OCI-LY1 (cell line): ENCODE results near the gene BAIAP3.

Source experiments
- H2AFZ ChIP-seq: fragments of 200-600 bp; sonication (generic), shearing (Covaris generic); 2 replicates; pipeline ENCODE4 v1.6.0; 2014; ENCODE audit warnings: antibody characterized with exemption, mild to moderate bottlenecking, low read length
- H3F3A ChIP-seq: fragments of 200-600 bp; sonication (generic), shearing (Covaris generic); 2 replicates; pipeline ENCODE4 v1.6.0; 2014; ENCODE audit warnings: mild to moderate bottlenecking, antibody characterized with exemption, low read length, moderate library complexity; ENCODE audit not compliant: insufficient read depth
- H3K27ac ChIP-seq: fragments of 200-600 bp; sonication (generic); 2 replicates; pipeline ENCODE4 v1.5.1; 2014; ENCODE audit warnings: low read length, mixed run types, mild to moderate bottlenecking, low read depth; ENCODE audit not compliant: poor library complexity, severe bottlenecking
- H3K27me3 ChIP-seq: fragments of 200-600 bp; sonication (generic); 2 replicates; pipeline ENCODE4 v1.6.0; 2014; ENCODE audit warnings: antibody characterized with exemption, mild to moderate bottlenecking, low read length, moderate library complexity; ENCODE audit not compliant: insufficient read depth
- H3K36me3 ChIP-seq: fragments of 200-600 bp; sonication (generic); 2 replicates; pipeline ENCODE4 v1.6.1; 2014; ENCODE audit warnings: mild to moderate bottlenecking, antibody characterized with exemption, low read length, moderate library complexity, mixed read lengths; ENCODE audit not compliant: insufficient read depth
- H3K4me1 ChIP-seq: fragments of 200-600 bp; sonication (generic); 2 replicates; pipeline ENCODE4 v1.5.1; 2014; ENCODE audit warnings: mild to moderate bottlenecking, low read length, moderate library complexity; ENCODE audit not compliant: insufficient read depth, severe bottlenecking
- H3K4me2 ChIP-seq: fragments of 200-600 bp; sonication (generic), shearing (Covaris generic); 2 replicates; pipeline ENCODE4 v1.6.1; 2014; ENCODE audit warnings: low read length
- H3K4me3 ChIP-seq: fragments of 200-600 bp; sonication (generic); 2 replicates; pipeline ENCODE4 v1.5.1; 2014; ENCODE audit warnings: low read length, low read depth, mild to moderate bottlenecking, mixed read lengths; ENCODE audit not compliant: poor library complexity, severe bottlenecking
- H3K79me2 ChIP-seq: fragments of 200-600 bp; shearing (Covaris generic); 2 replicates; pipeline ENCODE4 v1.6.1; 2016; ENCODE audit warnings: mixed run types, low read length, mixed read lengths; ENCODE audit not compliant: insufficient read depth
- H3K9ac ChIP-seq: fragments of 200-600 bp; sonication (generic), shearing (Covaris generic); 2 replicates; pipeline ENCODE4 v1.6.1; 2014; ENCODE audit warnings: mild to moderate bottlenecking, low read length, mixed read lengths
- H3K9me2 ChIP-seq: fragments of 200-600 bp; sonication (generic), shearing (Covaris generic); 2 replicates; pipeline ENCODE4 v1.6.1; 2014; ENCODE audit warnings: low read depth, mild to moderate bottlenecking, low read length, mixed read lengths
- H3K9me3 ChIP-seq: fragments of 200-600 bp; shearing (Covaris generic); 2 replicates; pipeline ENCODE4 v1.6.1; 2014; ENCODE audit warnings: low read length, mixed read lengths
- H4K20me1 ChIP-seq: fragments of 200-600 bp; sonication (generic), shearing (Covaris generic); 2 replicates; pipeline ENCODE4 v1.6.0; 2016; ENCODE audit warnings: mild to moderate bottlenecking, low read length; ENCODE audit not compliant: insufficient read depth
- EZH2 ChIP-seq: fragments of 200-600 bp; sonication (generic), shearing (Covaris generic); IDR thresholded peaks from 2 replicates; pipeline ENCODE4 v1.8.0; 2017; ENCODE audit warnings: borderline replicate concordance, mixed run types, mild to moderate bottlenecking, antibody characterized with exemption, low read length, moderate library complexity, mixed read lengths
- TF ChIP-seq, protein P1 (sequence below): fragments of 200-600 bp; sonication (generic), shearing (Covaris generic); IDR thresholded peaks from 2 replicates; pipeline ENCODE4 v1.5.1; 2017; ENCODE audit warnings: mild to moderate bottlenecking, antibody characterized with exemption, low read length, moderate library complexity, mixed read lengths

The BAIAP3 gene

GRCh38 chr16:1354815-1355540 lies 21.5 kb downstream of the BAIAP3 start:
- H3K4me1 ChIP-seq, result peaks cover 29% of the 10 kb centered on the region
- H3K4me2 ChIP-seq, result no peak overlapping the region
- no peaks in the 10 kb centered on the region for H3F3A ChIP-seq
- H3K9me2 ChIP-seq, result no peaks in the 10 kb centered on the region
- no peaks in the 10 kb centered on the region for H4K20me1 ChIP-seq
- no peak overlapping the region for H3K9ac ChIP-seq
- TF ChIP-seq EZH2, result no peak
- TF ChIP-seq, protein P1, sequence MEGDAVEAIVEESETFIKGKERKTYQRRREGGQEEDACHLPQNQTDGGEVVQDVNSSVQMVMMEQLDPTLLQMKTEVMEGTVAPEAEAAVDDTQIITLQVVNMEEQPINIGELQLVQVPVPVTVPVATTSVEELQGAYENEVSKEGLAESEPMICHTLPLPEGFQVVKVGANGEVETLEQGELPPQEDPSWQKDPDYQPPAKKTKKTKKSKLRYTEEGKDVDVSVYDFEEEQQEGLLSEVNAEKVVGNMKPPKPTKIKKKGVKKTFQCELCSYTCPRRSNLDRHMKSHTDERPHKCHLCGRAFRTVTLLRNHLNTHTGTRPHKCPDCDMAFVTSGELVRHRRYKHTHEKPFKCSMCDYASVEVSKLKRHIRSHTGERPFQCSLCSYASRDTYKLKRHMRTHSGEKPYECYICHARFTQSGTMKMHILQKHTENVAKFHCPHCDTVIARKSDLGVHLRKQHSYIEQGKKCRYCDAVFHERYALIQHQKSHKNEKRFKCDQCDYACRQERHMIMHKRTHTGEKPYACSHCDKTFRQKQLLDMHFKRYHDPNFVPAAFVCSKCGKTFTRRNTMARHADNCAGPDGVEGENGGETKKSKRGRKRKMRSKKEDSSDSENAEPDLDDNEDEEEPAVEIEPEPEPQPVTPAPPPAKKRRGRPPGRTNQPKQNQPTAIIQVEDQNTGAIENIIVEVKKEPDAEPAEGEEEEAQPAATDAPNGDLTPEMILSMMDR, result no peak
- H3K79me2 ChIP-seq, result 0 out of 2 replicates have a peak, but pooled peaks cover 7% of the 10 kb centered on the region
- peaks cover 9% of the 10 kb centered on the region for H3K36me3 ChIP-seq
- no peaks in the 10 kb centered on the region for H3K27me3 ChIP-seq
- no peak overlapping the region for H3K27ac ChIP-seq
- H3K4me3 ChIP-seq, result no peak overlapping the region
- H3K9me3 ChIP-seq, result no peaks in the 10 kb centered on the region
- no peak overlapping the region for H2AFZ ChIP-seq

GRCh38 chr16:1355591-1355990 lies 22.1 kb downstream of the BAIAP3 start:
- no peaks in the 10 kb centered on the region for H3F3A ChIP-seq
- no peak overlapping the region for H3K9ac ChIP-seq
- H3K79me2 ChIP-seq, result 0 out of 2 replicates have a peak, but pooled peaks cover 7% of the 10 kb centered on the region
- peaks cover 23% of the 10 kb centered on the region for H3K4me1 ChIP-seq
- no peak overlapping the region for H3K4me3 ChIP-seq
- H2AFZ ChIP-seq, result no peak overlapping the region
- H3K9me2 ChIP-seq, result no peaks in the 10 kb centered on the region
- no peak overlapping the region for H3K4me2 ChIP-seq
- H3K27me3 ChIP-seq, result no peaks in the 10 kb centered on the region
- H3K36me3 ChIP-seq, result peaks cover 14% of the 10 kb centered on the region
- H3K27ac ChIP-seq, result no peak overlapping the region
- no peaks in the 10 kb centered on the region for H4K20me1 ChIP-seq
- TF ChIP-seq, protein P1, result no peak
- no peak for TF ChIP-seq EZH2
- no peaks in the 10 kb centered on the region for H3K9me3 ChIP-seq

GRCh38 chr16:1356061-1356900 lies 22.8 kb downstream of the BAIAP3 start:
- H3K4me3 ChIP-seq, result no peak overlapping the region
- no peak overlapping the region for H2AFZ ChIP-seq
- H3K4me2 ChIP-seq, result no peak overlapping the region
- H3K27me3 ChIP-seq, result no peaks in the 10 kb centered on the region
- H3K9me3 ChIP-seq, result no peaks in the 10 kb centered on the region
- no peaks in the 10 kb centered on the region for H4K20me1 ChIP-seq
- H3K27ac ChIP-seq, result no peak overlapping the region
- H3K9me2 ChIP-seq, result no peaks in the 10 kb centered on the region
- H3K36me3 ChIP-seq, result peaks cover 20% of the 10 kb centered on the region
- no peak for TF ChIP-seq EZH2
- TF ChIP-seq, protein P1, result no peak
- H3K9ac ChIP-seq, result no peak overlapping the region
- no peaks in the 10 kb centered on the region for H3F3A ChIP-seq
- peaks cover 16% of the 10 kb centered on the region for H3K4me1 ChIP-seq
- H3K79me2 ChIP-seq, result 0 out of 2 replicates have a peak, but pooled peaks cover 7% of the 10 kb centered on the region
